Prostate gland (tissue), 2 donors: ENCODE measurements around the gene SLIT1.

ENCODE experiments used
- CTCF ChIP-seq, 4 experiments: fragments of 200-600 bp in 2 of 4; fragments of 450-650 bp in 2 of 4; sonication (generic) in 2 of 4; IDR thresholded peaks; 1 replicate in 3 of 4; 2 replicates in 1 of 4; pipeline ENCODE4 v1.5.1; 2016 to 2019; ENCODE audit warnings: antibody characterized with exemption in 4 of 4, mild to moderate bottlenecking in 2 of 4, moderate library complexity in 2 of 4
- POLR2A ChIP-seq: fragments of 450-650 bp; IDR thresholded peaks from one replicate; pipeline ENCODE4 v1.6.1; 2016; ENCODE audit warnings: antibody characterized with exemption, mild to moderate bottlenecking
- POLR2AphosphoS5 ChIP-seq: sonication (generic); formaldehyde crosslinking; IDR thresholded peaks from one replicate; pipeline ENCODE4 v1.6.1; 2017; ENCODE audit warnings: antibody characterized with exemption

GRCh38 chr10:97182288-97182990 lies 3.3 kb downstream of the SLIT1 start:
- TF ChIP-seq CTCF (IDR thresholded peaks at IDR 0.05), result no peak
- no peak for TF ChIP-seq POLR2AphosphoS5
- TF ChIP-seq POLR2A, result no peak
